HG03521 (cell line): Measurements from ENCODE around the gene SNX27.
"Not testable (repeated sequence)": the region's sequence is repeated elsewhere in the genome, so short reads cannot be mapped to it uniquely, and the experiment has no call there.

Source experiments
- ATAC-seq: cut with Tn5 transposase; IDR thresholded peaks from one replicate; pipeline ENCODE4 v1.9.1; 2021; ENCODE audit warnings: mild to moderate bottlenecking, moderate library complexity; ENCODE audit not compliant: unreplicated experiment

SNX27 gene

DNA sequence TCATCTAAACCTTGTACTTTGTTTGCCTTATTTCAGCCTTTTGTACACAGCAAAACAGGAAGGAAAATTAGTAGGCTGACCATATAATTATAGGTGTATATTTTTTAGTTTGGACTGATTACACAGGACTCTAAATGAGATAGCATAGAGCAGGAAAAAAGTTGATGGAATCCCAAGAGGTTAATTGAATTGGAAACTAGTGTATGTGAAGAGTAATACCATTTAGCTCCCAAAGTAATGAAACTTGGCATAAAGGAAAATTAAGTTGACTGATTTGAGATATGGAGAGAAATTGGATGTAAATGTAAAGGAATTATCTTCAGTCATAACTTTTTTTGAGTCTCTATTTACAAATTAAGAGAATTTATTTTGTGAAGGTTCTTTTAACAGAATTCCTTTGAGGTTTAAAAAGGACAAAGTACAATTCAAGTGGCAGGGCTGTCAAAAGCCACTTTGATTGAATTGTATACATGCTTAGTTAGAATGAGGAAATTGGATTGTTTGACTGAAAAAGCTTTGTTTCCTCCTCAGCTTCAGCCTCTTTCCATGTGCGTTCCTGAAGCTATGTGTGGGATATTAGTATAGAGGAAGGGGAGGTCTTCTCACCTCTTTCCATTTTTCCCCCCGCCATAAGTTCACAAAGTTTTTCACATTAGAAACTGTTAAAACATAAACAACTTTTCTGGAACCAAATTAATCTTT, 26.4 kb downstream of the SNX27 start:
- no peak for ATAC-seq

DNA sequence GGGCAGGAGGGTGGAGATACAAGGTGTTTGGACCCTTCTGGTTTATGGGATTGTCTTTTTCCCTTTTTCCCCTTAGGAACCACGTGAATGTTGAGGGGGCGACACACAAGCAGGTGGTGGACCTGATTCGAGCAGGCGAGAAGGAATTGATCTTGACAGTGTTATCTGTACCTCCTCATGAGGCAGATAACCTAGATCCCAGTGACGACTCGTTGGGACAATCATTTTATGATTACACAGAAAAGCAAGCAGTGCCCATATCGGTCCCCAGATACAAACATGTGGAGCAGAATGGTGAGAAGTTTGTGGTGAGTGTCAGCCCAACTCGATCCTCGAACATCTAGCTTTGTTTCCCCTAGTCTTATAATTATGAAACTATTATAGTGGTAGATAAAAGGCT, 27.0 kb downstream of the SNX27 start:
- no peak for ATAC-seq

DNA sequence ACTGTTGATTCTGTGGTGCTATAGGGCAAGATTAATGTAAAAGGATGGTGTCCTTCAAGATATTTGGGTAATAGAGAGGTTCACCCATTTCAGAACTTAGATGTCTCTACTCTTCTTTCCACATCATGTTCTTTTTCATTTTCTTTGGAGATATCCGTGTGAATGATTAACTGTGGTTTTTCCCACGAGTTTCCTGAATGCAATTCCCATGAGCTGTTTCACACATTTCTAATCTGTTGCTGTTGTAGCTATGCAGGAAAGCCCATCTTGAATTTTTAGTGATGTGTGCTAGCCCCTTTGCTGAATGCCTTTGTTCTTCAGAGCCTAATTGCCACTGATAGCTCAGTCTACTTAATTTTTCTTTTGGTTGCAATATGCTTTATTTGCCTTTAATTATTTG, 27.6 kb downstream of the SNX27 start:
- ATAC-seq, result no peak

DNA sequence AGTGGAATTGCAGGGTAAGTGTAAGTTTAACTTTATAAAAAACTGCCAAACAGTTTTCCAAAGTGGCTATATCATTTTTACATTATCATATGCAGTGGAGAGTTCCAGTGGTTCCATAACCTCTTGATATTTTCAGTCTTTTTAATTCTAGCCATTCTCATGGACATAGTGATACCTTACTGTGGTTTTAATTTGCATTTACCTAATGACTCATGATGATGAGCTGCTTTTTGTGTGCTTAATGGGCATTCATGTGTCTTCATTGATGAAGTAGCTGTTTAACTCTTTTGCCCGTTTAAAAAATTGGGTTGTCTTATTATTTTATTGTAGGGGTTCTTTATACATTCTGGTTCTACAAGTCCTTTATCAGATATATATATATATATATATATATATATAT, 29.4 kb downstream of the SNX27 start:
- ATAC-seq, result no peak

DNA sequence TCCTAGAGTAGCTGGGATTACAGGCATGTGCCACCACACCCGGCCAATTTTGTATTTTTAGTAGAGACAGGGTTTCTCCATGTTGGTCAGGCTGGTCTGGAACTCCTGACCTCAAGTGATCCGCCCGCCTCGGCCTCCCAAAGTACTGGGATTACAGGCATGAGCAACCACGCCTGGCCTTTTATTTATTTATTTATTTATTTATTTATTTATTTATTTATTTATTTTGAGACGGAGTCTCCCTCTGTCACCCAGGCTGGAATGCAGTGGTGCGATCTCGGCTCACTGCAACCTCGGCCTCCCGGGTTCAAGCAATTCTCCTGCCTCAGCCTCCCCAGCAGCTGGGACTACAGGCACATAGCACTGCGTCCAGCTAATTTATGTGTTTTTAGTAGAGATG, 31.2 kb downstream of the SNX27 start:
- not testable (repeated sequence) for ATAC-seq

DNA sequence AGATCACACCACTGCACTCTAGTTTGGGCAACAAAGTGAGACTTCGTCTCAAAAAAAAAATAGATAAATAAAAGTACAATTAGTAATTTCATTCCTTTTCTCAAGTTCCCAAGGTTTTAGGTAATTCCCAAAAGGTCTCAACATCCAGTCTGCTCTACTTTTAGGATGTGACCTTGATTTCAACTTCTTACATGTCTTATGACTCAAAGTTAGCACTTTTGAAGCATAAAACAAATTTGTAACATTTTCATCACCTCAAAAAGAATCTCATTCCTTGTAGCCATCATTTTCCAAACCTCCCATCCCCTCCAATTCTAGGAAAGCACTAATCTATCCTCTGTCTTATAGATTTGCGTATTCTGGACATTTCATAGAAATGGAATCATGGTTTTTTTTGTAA, 32.2 kb downstream of the SNX27 start:
- ATAC-seq, result no peak

DNA sequence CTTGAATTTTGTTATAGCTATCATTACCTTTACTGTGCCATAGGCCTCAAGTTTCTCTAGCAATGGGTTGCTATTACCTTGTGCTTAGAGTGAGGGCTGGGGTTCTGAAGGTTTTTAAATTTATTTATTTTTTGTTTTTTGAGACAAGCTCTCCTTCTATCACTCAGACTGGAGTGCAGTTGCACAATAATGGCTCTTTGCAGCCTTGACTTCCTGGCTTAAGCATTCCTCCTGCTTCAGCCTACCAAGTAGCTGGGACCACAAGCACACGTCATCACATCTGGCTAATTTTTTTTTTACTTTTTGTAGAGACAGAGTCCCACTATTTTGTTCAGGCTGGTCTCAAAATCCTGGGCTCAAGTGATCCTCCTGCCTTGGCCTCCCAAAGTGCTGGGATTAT, 41.5 kb downstream of the SNX27 start:
- no peak for ATAC-seq

DNA sequence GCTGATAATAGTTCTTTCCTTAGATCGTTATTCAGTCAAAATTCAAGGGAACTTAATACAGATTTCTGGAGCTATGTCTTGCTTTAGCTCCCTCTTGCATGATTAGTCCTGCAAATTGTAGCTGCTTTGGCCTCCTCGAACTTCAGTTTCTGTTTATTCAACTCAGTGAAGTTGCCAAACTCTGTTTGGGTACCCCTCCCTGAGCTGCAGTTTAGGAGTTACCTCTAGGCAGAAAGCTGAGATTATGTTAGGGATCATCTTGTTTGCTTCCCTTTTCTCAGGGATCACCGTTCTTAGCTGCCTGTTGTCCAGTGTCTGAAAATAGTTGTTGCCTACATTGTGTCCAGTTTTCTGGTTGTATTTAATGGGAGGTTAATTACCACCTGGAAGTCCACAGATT, 43.5 kb downstream of the SNX27 start:
- no peak for ATAC-seq

DNA sequence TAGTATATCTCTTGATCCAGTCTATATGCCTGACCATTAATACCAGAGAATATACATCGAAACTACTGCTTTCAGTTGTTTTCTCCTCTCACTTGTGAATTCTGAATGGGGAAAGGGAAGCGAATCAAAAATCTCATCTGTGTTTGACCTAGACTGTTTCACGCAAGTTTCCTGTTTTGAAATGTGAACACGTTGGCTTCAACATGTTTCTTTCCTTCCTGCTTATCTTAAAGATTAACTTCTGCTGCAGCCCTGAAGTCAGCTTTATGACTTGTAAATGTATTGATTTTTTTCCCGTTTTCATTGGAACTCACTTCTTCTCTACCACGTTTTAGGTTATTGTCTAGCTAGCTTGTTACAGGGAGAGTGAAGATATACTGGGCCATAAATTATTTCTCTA, 49.9 kb downstream of the SNX27 start:
- no peak for ATAC-seq

DNA sequence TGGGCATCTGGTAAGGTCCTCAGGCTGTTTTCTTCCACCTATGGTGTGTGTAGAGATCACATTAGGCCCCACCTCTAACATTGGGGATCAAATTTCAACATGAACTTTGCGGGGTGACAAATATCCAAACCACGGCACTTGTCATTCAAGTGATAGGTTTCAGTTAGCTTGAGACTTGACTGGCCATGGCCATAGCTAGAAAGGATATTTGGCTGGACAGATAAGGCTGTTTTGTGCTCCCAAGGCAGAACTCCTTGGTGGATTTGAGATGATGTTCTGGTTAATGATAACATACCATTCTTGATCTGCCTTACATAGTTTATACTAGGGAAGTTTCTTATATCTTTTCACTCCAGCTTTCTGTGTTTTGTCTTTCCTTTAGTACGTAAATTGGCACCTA, 56.2 kb downstream of the SNX27 start:
- no peak for ATAC-seq

DNA sequence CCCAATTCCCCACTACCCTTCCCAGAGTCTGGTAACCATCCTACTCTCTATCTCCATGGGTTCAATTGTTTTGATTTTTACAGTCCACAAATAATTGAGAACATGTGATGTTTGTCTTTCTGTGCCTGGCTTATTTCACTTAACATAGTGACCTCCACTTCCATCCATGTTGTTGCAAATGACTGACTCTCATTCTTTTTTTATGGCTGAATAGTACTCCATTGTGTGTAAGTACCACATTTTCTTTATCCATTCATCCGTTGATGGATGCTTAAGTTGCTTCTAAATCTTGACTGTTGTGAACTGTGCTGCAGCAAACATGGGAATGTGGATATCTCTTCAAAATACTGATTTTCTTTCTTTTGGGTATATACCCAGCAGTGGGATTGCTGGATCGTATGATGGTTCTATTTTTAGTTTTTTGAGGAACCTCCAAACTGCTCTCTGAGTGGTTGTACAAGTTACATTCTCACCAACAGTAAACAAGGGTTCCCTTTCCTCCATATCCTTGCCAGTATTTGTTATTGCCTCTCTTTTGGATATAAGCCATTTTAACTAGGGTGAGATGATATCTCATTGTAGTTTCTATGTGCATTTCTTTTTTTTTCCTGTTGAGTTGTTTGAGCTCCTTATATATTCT, 58.3 kb downstream of the SNX27 start:
- not testable (repeated sequence) for ATAC-seq

DNA sequence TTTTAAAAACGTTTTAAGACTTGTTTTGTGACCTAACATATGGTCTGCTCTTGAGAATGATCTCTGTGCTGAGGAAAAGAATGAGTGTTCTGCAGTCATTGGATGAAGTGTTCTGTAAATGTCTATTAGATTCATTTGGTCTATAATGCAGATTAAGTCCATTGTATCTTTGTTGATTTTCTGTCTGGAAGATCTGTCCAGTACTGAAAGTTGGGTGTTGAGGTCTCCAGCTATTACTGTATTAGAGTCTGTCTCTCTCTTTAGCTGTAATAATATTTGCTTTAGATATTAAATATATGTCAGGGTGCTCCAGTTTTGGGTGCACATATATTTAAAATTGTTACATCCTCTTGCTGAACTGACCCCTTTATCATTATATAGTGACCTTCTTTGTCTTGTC, 61.6 kb downstream of the SNX27 start:
- ATAC-seq, result no peak

DNA sequence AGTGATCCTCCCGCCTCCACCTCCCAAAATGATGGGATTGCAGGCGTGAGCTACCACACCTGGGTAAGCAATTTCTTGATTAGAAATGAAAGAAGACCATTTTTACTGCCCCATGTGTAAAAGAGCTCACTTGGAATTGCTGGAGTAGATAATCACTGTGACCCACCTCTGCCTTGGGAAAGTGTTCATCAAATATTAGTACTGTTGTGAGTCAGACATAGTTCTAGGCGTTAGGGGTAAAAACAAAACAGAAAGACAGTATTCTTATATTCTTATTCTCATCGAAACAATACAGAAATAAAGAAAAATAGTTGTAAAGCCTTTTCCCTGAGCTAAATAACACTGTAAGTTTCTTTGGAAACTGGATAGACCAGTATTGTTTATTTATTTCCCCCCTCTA, 68.5 kb downstream of the SNX27 start:
- no peak for ATAC-seq

DNA sequence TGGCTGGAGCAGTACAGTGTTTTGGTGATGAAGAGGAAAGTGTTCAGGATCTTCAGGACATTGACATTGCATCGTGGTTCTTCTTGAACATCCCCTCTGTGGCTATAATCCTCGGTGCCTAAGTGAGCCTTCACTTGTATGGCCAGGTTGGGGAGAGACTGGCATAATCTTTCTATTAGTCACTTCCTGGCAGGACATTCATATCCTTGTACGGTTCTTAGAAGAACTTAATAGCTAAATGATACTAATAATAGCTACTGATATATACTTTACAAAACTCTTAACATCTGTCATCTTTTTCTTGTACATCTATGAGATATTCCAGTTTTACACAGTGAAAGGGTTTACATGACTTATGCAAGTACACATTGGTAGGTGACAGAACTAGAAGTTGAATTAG, 69.0 kb downstream of the SNX27 start:
- no peak for ATAC-seq

DNA sequence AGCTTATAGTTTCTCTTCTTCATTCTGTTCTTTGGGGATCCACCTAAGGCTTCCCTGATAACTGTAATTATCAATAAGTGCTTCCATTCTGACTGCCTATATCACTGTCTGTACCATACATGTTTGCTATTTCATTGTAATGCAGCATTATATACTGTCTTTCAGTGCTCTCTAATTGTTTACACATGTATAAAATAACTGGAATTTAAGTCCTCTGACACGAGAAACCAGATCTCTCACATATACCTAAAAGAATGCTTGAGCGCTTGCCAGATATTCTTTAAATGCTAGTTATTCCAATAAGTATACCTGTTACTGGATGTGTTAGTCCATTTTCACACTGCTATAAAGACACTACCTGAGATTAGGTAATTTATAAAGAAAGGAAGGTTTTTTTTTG, 70.1 kb downstream of the SNX27 start:
- no peak for ATAC-seq

DNA sequence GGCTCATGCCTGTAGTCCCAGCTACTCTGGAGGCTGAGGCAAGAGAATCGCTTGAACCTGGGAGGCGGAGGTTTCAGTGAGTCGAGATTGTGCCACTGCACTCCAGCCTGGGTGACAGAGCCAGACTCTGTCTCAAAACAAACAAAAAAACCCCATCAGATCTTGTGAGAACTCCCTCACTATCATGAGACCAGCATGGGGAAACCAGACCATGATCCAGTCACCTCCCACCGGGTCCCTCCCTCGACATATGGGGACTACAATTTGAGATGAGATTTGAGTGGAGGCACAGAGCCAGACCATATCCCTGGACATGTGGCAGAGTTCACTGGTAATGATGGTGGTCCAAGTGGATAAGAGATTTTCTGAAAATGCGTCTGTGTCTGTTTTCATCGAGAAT, 71.1 kb downstream of the SNX27 start:
- not testable (repeated sequence) for ATAC-seq

DNA sequence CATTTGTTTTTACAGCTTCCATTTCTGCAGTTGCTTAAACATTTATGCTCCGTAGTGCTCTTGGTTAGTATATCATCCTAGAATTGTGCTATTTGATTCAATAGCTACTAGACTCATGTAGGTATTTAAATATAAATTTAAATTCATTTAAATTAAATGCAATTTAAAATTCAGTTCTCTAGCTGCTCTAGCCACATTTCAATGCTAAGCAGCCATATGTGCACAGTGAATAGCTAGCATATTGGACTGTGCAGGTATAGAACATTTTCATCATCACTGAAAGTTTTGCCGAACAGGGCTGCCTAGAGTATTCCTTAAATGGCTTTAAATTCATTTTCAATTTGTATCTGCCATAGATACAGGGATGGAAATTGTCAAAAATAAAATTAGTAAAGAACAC, 72.3 kb downstream of the SNX27 start:
- ATAC-seq, result no peak

DNA sequence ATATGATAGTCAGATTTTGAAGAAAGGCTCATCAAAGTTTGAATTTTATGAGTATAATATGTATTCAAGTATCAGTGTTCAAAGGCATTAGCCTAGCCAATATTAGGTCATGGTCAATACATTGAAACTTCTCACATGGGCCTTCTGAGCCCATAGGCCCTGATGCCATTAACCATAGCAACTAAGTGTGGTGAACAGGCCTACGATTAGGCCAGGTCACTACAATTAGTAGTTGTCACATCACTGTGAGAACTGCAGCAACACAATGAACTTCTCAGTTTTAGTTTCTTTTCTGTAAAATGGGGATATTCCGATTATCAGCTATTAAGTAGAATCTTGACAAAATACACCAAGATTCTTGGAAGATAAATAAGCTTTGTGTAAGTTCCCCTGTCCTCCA, 74.7 kb downstream of the SNX27 start:
- ATAC-seq, result no peak

DNA sequence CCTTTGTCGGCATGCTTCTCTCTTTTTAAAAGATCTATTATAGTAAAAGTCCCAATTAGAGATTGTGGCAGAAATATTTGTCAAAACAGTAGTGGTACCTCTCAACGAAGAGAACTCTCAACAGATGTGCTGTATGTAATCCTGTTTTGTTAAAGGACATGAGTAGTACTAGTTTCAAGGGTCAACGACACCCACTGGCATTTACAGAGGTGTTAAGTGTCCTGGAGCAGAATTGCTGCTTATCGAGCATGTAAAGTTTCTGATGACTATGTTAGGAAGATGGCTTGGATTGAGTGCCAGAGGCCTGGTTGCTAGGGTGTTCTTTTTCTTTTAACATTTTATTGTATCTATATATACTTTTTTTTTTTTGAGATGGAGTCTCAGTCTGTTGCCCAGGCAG, 77.6 kb downstream of the SNX27 start:
- ATAC-seq, result no peak

DNA sequence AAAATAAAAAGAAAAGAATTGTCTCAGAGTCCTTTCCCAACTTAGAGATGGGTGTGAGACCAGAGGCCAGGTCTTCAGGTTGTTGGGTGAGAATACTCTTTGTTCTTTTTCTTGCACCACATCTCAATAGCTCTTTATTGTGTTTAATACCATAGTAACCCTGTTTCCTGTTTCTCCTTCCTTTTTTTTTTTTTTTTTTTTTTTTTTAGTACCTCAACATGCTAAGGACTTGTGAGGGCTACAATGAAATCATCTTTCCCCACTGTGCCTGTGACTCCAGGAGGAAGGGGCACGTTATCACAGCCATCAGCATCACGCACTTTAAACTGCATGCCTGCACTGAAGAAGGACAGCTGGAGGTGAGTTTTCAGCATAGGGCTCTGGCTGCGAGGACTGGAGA, 80.4 kb downstream of the SNX27 start:
- ATAC-seq, result no peak

DNA sequence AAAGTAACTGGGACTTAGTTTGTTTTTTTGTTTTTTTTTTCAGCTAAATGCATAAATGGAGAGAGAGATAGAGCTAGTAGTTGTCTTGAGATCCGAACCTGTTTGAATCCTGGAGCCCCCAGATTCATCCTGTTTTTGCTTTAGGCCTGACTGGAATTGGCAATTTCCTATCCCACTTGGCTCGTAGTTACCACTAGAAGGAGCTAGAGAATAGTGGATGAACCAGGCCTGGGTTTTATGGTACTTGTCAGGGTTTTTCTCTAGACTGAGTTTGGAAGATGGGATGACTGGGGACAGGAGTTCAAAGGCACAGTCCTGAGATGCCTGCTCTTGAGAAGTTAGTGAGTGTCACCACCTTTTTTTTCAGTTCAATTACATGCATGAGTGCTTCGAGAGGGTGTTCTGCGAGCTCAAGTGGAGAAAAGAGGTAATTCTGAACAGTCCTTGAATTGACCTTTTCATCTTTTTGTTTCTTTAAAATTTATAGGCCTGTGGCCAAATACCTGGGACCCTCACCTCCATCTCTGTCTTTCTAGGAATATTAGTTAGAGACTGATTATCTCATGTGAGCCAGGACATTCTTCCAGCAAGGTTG, 81.3 kb downstream of the SNX27 start:
- no peak for ATAC-seq

DNA sequence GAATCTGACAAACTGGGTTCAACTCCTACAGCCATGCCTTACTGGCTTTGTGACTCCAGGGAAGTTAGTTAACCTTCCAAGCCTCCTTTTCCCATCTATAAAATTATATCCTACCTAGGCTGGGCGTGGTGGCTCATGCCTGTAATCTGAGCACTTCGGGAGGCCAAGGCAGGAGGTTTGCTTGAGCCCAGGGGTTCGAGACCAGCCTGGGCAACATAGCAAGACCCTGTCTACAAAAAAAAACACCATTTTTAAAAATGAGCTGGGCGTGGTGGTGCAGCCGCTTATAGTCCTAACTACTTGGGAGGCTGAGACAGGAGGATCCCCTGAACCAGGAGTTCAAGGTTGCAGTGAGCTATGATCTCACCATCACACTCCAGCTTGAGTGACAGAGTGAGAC, 89.7 kb downstream of the SNX27 start:
- ATAC-seq, result no peak

DNA sequence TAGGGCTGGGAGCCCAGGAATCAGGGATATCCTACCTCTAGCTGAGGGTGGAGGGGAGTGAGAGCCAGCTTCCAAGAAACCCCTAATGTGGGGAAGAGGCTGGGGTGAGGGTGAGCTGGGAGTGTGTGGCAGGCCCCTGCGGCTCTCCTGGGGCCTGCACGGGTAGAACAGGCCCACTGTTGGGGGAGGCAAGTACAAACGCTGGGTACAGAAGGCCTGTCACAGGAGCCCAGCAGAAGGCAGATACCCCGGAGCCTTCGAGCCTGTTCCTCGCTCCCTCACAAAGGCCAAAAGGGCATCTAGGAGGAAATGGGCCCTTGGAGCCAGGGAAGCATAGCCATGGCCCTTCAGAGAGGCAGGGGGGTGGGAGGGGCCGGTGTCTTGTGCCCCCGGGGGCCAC, 91.1 kb downstream of the SNX27 start:
- no peak for ATAC-seq
